GM18868 (cell line): ENCODE data around the gene NIN.
A peak's percentile ranks its signal among the peaks of the same experiment; 100 is the strongest.

ENCODE experiments used
- ATAC-seq: cut with Tn5 transposase; IDR thresholded peaks from one replicate; pipeline ENCODE4 v1.9.1; 2021; ENCODE audit warnings: mild to moderate bottlenecking, moderate library complexity; ENCODE audit not compliant: unreplicated experiment

Gene NIN

GRCh38 chr14:50837850-50838470, 7.0 kb upstream of the NIN start:
- no peak for ATAC-seq

- no peak for ATAC-seq
These were observed 6.3 kb upstream of the NIN start for GRCh38 chr14:50837271-50837670.

GRCh38 chr14:50836515-50836914, 5.6 kb upstream of the NIN start:
- ATAC-seq: no peak

GRCh38 chr14:50835280-50835679, 4.3 kb upstream of the NIN start:
- ATAC-seq: peak; percentile 33

GRCh38 chr14:50834802-50835276, 3.9 kb upstream of the NIN start:
- ATAC-seq: no peak

- ATAC-seq: no peak
These were observed 2.1 kb upstream of the NIN start for GRCh38 chr14:50832935-50833630.

GRCh38 chr14:50831726-50832168, 785 bp upstream of the NIN start:
- ATAC-seq: no peak

GRCh38 chr14:50830044-50830931, 674 bp downstream of the NIN start:
- ATAC-seq: peak; percentile 33

GRCh38 chr14:50829489-50830043, 1.4 kb downstream of the NIN start:
- no peak for ATAC-seq

GRCh38 chr14:50828721-50829488, 2.1 kb downstream of the NIN start:
- ATAC-seq: no peak

GRCh38 chr14:50826681-50827080, 4.3 kb downstream of the NIN start:
- ATAC-seq: no peak

- ATAC-seq: no peak
These were observed 5.7 kb downstream of the NIN start for GRCh38 chr14:50825307-50825706.

GRCh38 chr14:50823762-50824636, 7.0 kb downstream of the NIN start:
- ATAC-seq: peak; percentile 58

- peak; percentile 1 for ATAC-seq
These were observed 7.8 kb downstream of the NIN start for GRCh38 chr14:50823051-50823761.

- ATAC-seq: peak; percentile 56
These were observed 8.4 kb downstream of the NIN start for GRCh38 chr14:50822501-50823042.

- ATAC-seq: peak; percentile 21
These were observed 9.2 kb downstream of the NIN start for GRCh38 chr14:50821510-50822464.

- no peak for ATAC-seq
These were observed 10.0 kb downstream of the NIN start for GRCh38 chr14:50820786-50821509.
